Testis (tissue), 3 donors: ENCODE data around the gene IQSEC1. TPM values are rescaled to one million over a fixed set of nuclear protein-coding genes. Genes with fewer than 3 reads are reported as not detected.

Experiments used
- DNase-seq: peaks from one replicate; pipeline ENCODE4 v3.0.0-alpha.2; 2019
- H3K27ac ChIP-seq, 2 donors: fragments of 200-600 bp; sonication (generic); one replicate each; pipeline ENCODE4 v1.5.1; 2019
- H3K27me3 ChIP-seq: fragments of 200-600 bp; sonication (generic); one replicate; pipeline ENCODE4 v1.5.1; 2019
- H3K36me3 ChIP-seq: fragments of 200-600 bp; sonication (generic); one replicate; pipeline ENCODE4 v1.5.1; 2017; ENCODE audit warnings: low read depth; ENCODE audit errors: missing control alignments
- H3K4me1 ChIP-seq: fragments of 200-600 bp; sonication (generic); one replicate; pipeline ENCODE4 v1.5.1; 2019
- H3K4me3 ChIP-seq, 2 donors: fragments of 200-600 bp; sonication (generic); one replicate each; pipeline ENCODE4 v1.5.1; 2017 to 2019
- H3K9me3 ChIP-seq: fragments of 200-600 bp; sonication (generic); one replicate; pipeline ENCODE4 v1.5.1; 2017
- POLR2A ChIP-seq: fragments of 450-650 bp; IDR thresholded peaks from one replicate; pipeline ENCODE4 v1.6.1; 2017; ENCODE audit warnings: antibody characterized with exemption, mild to moderate bottlenecking, moderate library complexity
- whole genome bisulfite sequencing, 2 donors: methylation state at CpG; one replicate each; pipeline ENCODE4 v1.1.5; 2018; 5-methylcytosine and 5-hydroxymethylcytosine counted together
- intact Hi-C: fragments of 100-400 bp; cut with DNase I; formaldehyde crosslinking; loops from one replicate; pipeline ENCODE4 v1.15.1; 2023; ENCODE audit warnings: low total_unique reads
- polyA plus RNA-seq: library from polyadenylated mRNA; stranded (reverse); fragments of 350-450 nt; fragmentation: Illumina TruSeq; extraction: RNeasy Lipid Tissue Mini Kit (QIAGEN cat#74804); gene quantifications from one replicate; pipeline ENCODE4 v1.2.3, GENCODE V29; 2014; ENCODE audit warnings: low read depth, low replicate concordance; ENCODE audit not compliant: insufficient read depth
- total RNA-seq, 2 donors: library from RNA; depleted of rRNA; stranded (reverse); fragments of >200 nt; gene quantifications; one replicate each; pipeline ENCODE4 v1.2.3, GENCODE V29; 2016
- TF ChIP-seq, protein P1 (sequence below), 3 experiments: fragments of 450-650 bp in 2 of 3; fragments of 200-600 bp in 1 of 3; sonication (generic) in 1 of 3; IDR thresholded peaks; one replicate each; pipeline ENCODE4 v1.5.1; 2016 to 2019; ENCODE audit warnings: antibody characterized with exemption in 3 of 3, mild to moderate bottlenecking in 2 of 3, moderate library complexity in 1 of 3

IQSEC1 gene
- total and polyA plus RNA-seq, 3 donors from 2014 or later, result 32.9 to 89.4 (median 74.3) TPM

DNA sequence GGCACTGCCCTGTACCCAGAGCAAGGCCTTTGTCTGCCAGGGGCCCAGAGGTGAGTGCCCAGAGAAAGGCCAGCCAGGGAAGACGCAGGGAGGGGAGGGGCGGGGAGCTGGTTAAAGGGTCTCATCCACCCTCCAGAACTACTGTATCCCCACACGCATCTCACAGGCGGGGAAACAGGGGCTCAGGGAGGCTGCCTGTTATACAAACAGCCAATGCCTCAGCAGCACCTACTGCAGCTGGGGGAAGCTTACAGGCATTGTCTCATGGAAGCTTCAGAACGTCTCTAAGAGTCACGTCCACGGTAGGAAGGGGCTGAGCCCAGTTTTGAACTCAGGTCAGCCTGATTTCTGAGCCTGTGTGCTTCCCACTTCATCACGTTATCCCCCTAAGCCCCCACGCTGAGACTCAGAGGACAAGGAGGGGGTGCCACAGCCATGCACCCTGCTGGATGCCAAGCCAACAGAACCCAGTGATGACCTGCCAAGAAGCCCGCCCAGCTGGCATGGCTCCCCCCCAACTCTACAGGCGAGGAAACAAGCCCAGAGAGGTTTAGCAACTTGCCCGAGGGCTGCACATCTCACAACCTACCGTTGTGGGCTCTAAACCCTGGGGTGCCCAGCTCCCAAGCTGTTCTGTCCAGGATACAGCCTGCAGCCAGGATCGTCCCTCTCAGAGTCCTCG, 54.5 kb downstream of the IQSEC1 start:
- no peak for DNase-seq
- H3K36me3 ChIP-seq, result no peaks in the 10 kb centered on the region
- H3K27me3 ChIP-seq, result no peaks in the 10 kb centered on the region
- H3K4me3 ChIP-seq, result no peak overlapping the region
- intact Hi-C loops, result no loop called here
- TF ChIP-seq, protein P1, sequence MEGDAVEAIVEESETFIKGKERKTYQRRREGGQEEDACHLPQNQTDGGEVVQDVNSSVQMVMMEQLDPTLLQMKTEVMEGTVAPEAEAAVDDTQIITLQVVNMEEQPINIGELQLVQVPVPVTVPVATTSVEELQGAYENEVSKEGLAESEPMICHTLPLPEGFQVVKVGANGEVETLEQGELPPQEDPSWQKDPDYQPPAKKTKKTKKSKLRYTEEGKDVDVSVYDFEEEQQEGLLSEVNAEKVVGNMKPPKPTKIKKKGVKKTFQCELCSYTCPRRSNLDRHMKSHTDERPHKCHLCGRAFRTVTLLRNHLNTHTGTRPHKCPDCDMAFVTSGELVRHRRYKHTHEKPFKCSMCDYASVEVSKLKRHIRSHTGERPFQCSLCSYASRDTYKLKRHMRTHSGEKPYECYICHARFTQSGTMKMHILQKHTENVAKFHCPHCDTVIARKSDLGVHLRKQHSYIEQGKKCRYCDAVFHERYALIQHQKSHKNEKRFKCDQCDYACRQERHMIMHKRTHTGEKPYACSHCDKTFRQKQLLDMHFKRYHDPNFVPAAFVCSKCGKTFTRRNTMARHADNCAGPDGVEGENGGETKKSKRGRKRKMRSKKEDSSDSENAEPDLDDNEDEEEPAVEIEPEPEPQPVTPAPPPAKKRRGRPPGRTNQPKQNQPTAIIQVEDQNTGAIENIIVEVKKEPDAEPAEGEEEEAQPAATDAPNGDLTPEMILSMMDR (IDR thresholded peaks at IDR 0.05), result no peak
- no peak for TF ChIP-seq POLR2A
- peak overlapping the region in 1 of 2 donors; percentile 24 for H3K27ac ChIP-seq
- peaks cover 20% of the 10 kb centered on the region for H3K4me1 ChIP-seq
- no peaks in the 10 kb centered on the region for H3K9me3 ChIP-seq
- 68 to 78% methylated on average over 8 to 15 of the region's 15 CpGs for WGBS, 2 donors

DNA sequence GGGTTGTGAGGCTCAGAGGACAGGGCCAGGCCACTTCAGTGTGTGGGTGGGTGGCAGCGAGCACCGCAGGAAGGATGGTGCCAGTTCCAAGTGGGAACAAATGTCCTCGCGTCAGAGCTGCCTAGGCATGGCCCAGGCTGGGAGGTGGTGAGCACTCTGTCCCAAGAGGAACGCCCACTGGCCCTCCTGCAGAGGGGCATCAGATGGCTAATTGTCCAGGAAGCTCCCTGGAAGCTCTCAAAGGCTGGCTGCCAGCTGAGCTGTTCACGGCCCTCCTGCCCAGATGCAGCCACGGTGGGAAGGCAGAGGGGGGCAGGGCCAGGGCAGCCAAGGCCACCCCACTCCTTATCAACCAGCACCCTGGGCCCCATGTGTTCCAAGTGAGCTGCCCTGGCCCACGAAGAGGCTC, 55.2 kb downstream of the IQSEC1 start:
- intact Hi-C loops, result no loop called here
- TF ChIP-seq POLR2A, result no peak
- TF ChIP-seq, protein P1 (IDR thresholded peaks at IDR 0.05), result no peak
- Histone ChIP-seq H3K4me3 (no peak overlapping the region), H3K4me1 (peaks cover 20% of the 10 kb centered on the region), H3K36me3 (no peaks in the 10 kb centered on the region), H3K9me3 (no peaks in the 10 kb centered on the region), H3K27ac (peak overlapping the region in 1 of 2 donors; percentile 24), H3K27me3 (no peaks in the 10 kb centered on the region)
- DNase-seq, result peak; percentile 46
- WGBS, 2 donors, result 38% methylated on average over 8 of the region's 8 CpGs; no CpG with 5 or more reads in 1 of the 2 donors

DNA sequence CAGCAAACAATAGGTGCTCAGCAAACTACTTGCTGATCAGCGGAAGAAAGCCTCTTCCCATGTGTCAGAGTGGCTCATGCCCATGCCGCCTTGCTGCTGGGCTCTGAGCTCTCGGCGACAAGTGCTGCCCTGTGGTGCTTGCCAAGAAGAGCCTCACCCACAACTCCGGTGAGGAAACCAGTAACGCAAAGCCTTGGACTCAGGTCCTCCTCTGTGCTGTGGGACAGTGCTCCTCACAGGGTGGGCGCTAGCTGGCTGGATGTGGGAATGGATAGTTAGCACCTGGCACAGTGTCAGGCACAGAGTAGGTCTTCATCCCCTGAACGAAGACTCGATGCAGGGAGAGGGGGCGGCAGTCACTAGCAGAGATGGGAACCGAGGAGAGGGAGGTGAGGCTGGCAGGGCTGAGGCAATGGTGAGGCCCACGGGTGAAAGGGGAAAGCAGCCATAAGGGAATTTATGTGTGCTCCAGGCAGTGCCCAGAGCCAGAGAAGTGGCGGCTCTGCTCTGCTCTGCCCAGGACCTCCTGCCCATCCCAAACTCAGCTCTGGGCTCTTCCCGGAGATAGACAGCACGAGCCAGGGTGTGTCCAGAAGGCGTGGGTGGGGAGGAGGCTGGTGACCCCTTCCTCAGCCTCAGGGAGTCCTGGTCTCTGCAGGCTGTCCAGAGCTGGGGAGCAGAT, 55.7 kb downstream of the IQSEC1 start:
- WGBS, 2 donors, result 77 to 90% methylated on average over 9 to 16 of the region's 16 CpGs
- Histone ChIP-seq H3K27me3 (no peaks in the 10 kb centered on the region), H3K9me3 (no peaks in the 10 kb centered on the region), H3K36me3 (no peaks in the 10 kb centered on the region), H3K27ac (peak overlapping the region in 1 of 2 donors; percentile 24), H3K4me1 (peaks cover 15% of the 10 kb centered on the region), H3K4me3 (no peak overlapping the region)
- TF ChIP-seq, protein P1 (IDR thresholded peaks at IDR 0.05), result no peak
- TF ChIP-seq POLR2A, result no peak
- no peak for DNase-seq
- intact Hi-C loops, result no loop called here

- H3K4me3 ChIP-seq, result no peak overlapping the region
- TF ChIP-seq, protein P1 (IDR thresholded peaks at IDR 0.05), result no peak
- TF ChIP-seq POLR2A, result no peak
- no peaks in the 10 kb centered on the region for H3K27me3 ChIP-seq
- H3K4me1 ChIP-seq, result peaks cover 11% of the 10 kb centered on the region
- peak overlapping the region in 1 of 2 donors; percentile 24 for H3K27ac ChIP-seq
- intact Hi-C loops, result no loop called here
- no peak for DNase-seq
- H3K36me3 ChIP-seq, result no peaks in the 10 kb centered on the region
- no peaks in the 10 kb centered on the region for H3K9me3 ChIP-seq
- WGBS, 2 donors, result 85 to 93% methylated on average over 9 of the region's 9 CpGs
Measured at GRCh38 chr3:13016721-13017255, 56.4 kb downstream of the IQSEC1 start.
